CD4-positive, alpha-beta T cell (primary cell): ENCODE results near the gene EPB41L4A. TPM values are rescaled to one million over a fixed set of nuclear protein-coding genes. Genes with fewer than 3 reads are reported as not detected.

ENCODE experiments used
- ATAC-seq: fragments of 200-7000 bp; cut with Tn5 transposase; one replicate; pipeline ENCODE4 v1.10.0; 2022; ENCODE audit warnings: mild to moderate bottlenecking; ENCODE audit not compliant: poor library complexity
- CTCF ChIA-PET: fragments of 350-600 bp; sonication (Branson Sonifier 250); formaldehyde crosslinking; loops from one replicate; lab custom pipeline; 2021; ENCODE audit warnings: antibody characterized with exemption, inconsistent platforms; lab: Charles Lee
- POLR2A ChIA-PET: fragments of 350-600 bp; sonication (Branson Sonifier 250); formaldehyde crosslinking; loops from one replicate; lab custom pipeline; 2021; ENCODE audit warnings: antibody characterized with exemption, inconsistent platforms; lab: Charles Lee
- DNase-seq, 14 experiments: peaks; one replicate each; pipeline ENCODE4 v3.0.0-alpha.2; 2013 to 2020; ENCODE audit warnings: mixed read lengths in 2 of 14
- H3K27ac ChIP-seq, 2 donors: one replicate each; pipeline versions ENCODE4 v1.5.1 to v1.7.0; 2013; ENCODE audit warnings: low read length in 2 of 2, low read depth in 1 of 2, mild to moderate bottlenecking in 1 of 2
- H3K27me3 ChIP-seq, 2 experiments: 1 replicate in 1 of 2; 2 replicates in 1 of 2; pipeline versions ENCODE4 v1.6.1 to v1.7.0; 2013; ENCODE audit warnings: low read length in 2 of 2, control low read depth in 1 of 2, mild to moderate bottlenecking in 1 of 2, moderate library complexity in 1 of 2; ENCODE audit not compliant: insufficient read depth in 2 of 2, control insufficient read depth in 1 of 2
- H3K36me3 ChIP-seq: one replicate; pipeline ENCODE4 v1.6.1; 2013; ENCODE audit warnings: low read length, control low read depth; ENCODE audit not compliant: insufficient read depth
- H3K4me1 ChIP-seq: one replicate; pipeline ENCODE4 v1.6.1; 2013; ENCODE audit warnings: low read length, control low read depth; ENCODE audit not compliant: insufficient read depth
- H3K4me3 ChIP-seq: one replicate; pipeline ENCODE4 v1.5.1; 2013; ENCODE audit warnings: mild to moderate bottlenecking, low read length, moderate library complexity
- H3K9me3 ChIP-seq, 2 experiments: 1 replicate in 1 of 2; 2 replicates in 1 of 2; pipeline versions ENCODE4 v1.6.1 to v1.7.0; 2013; ENCODE audit warnings: low read length in 2 of 2, mild to moderate bottlenecking in 2 of 2, control low read depth in 1 of 2, moderate library complexity in 1 of 2; ENCODE audit not compliant: control insufficient read depth in 1 of 2, insufficient read depth in 1 of 2
- H3K27ac Mint-ChIP-seq: one replicate; pipeline ENCODE4 v1.8.0; 2020; ENCODE audit warnings: mixed read lengths
- H3K27me3 Mint-ChIP-seq: one replicate; pipeline ENCODE4 v1.8.0; 2021; ENCODE audit warnings: mixed read lengths
- H3K36me3 Mint-ChIP-seq: one replicate; pipeline ENCODE4 v1.8.0; 2021; ENCODE audit warnings: low read depth, mixed read lengths
- H3K4me1 Mint-ChIP-seq: one replicate; pipeline ENCODE4 v1.8.0; 2021; ENCODE audit warnings: low read depth, mixed read lengths
- H3K4me3 Mint-ChIP-seq: one replicate; pipeline ENCODE4 v1.8.0; 2020; ENCODE audit warnings: mild to moderate bottlenecking, mixed read lengths
- H3K9me3 Mint-ChIP-seq: one replicate; pipeline ENCODE4 v1.8.0; 2020; ENCODE audit warnings: mixed read lengths
- CTCF ChIP-seq: fragments of 200-600 bp; IDR thresholded peaks from one replicate; pipeline ENCODE4 v1.8.0; 2022; ENCODE audit warnings: antibody characterized with exemption, mild to moderate bottlenecking
- intact Hi-C, 2 experiments: fragments of 100-400 bp; cut with DNase I in 1 of 2; cut with micrococcal nuclease in 1 of 2; formaldehyde crosslinking; loops; one replicate each; pipeline versions ENCODE4 v1.15.1 to v1.9.0; 2023 to 2025; cut with DNase I, micrococcal nuclease
- total RNA-seq, 174 experiments: library from RNA in 2 of 174; stranded (reverse) in 2 of 174; gene quantifications; one replicate each; pipeline ENCODE4 v1.2.3 and lab custom pipeline; 2021 to 2026

Gene EPB41L4A
- total RNA-seq, 2 experiments from 2014 or later = 0.08 TPM; not detected in 1

GRCh38 chr5:112257976-112258375 lies 161.1 kb downstream of the EPB41L4A start:
- Histone ChIP-seq H3K27me3 (peaks cover 7 to 13% of the 10 kb centered on the region in 2 experiments), H3K4me3 (no peak overlapping the region), H3K36me3 (no peaks in the 10 kb centered on the region), H3K4me1 (no peaks in the 10 kb centered on the region), H3K9me3 (no peaks in the 10 kb centered on the region), H3K27ac (no peak overlapping the region)
- Mint-ChIP-seq H3K36me3 (no peaks in the 10 kb centered on the region), H3K9me3 (no peaks in the 10 kb centered on the region), H3K4me3 (no peak overlapping the region), H3K27ac (no peak overlapping the region), H3K27me3 (peaks cover 12% of the 10 kb centered on the region), H3K4me1 (no peaks in the 10 kb centered on the region)
- ATAC-seq (no peak), DNase-seq (no peak)
- no peak for TF ChIP-seq CTCF
- ChIA-PET POLR2A (no interaction called here), CTCF (no interaction called here)
- intact Hi-C loops = no loop called here

GRCh38 chr5:112257005-112257404 lies 162.1 kb downstream of the EPB41L4A start:
- no peaks in the 10 kb centered on the region for H3K36me3 ChIP-seq
- no peaks in the 10 kb centered on the region for H3K4me1 ChIP-seq
- ChIA-PET POLR2A (no interaction called here), CTCF (no interaction called here)
- intact Hi-C loops = no loop called here
- Mint-ChIP-seq H3K9me3 (no peaks in the 10 kb centered on the region), H3K4me3 (no peak overlapping the region), H3K4me1 (no peaks in the 10 kb centered on the region), H3K27ac (no peak overlapping the region), H3K36me3 (no peaks in the 10 kb centered on the region), H3K27me3 (peaks cover 12% of the 10 kb centered on the region)
- H3K4me3 ChIP-seq = no peak overlapping the region
- H3K9me3 ChIP-seq = no peaks in the 10 kb centered on the region
- peaks cover 7 to 11% of the 10 kb centered on the region in 2 experiments for H3K27me3 ChIP-seq
- no peak for TF ChIP-seq CTCF
- no peak overlapping the region for H3K27ac ChIP-seq
- no peak for ATAC-seq
- no peak for DNase-seq

GRCh38 chr5:112254303-112254702 lies 164.8 kb downstream of the EPB41L4A start:
- Mint-ChIP-seq H3K9me3 (no peaks in the 10 kb centered on the region), H3K4me3 (no peak overlapping the region), H3K27me3 (peaks cover 19% of the 10 kb centered on the region), H3K27ac (no peak overlapping the region), H3K4me1 (no peaks in the 10 kb centered on the region), H3K36me3 (no peaks in the 10 kb centered on the region)
- no peak for ATAC-seq
- no peaks in the 10 kb centered on the region for H3K36me3 ChIP-seq
- no peaks in the 10 kb centered on the region for H3K4me1 ChIP-seq
- ChIA-PET CTCF (no interaction called here), POLR2A (no interaction called here)
- peaks cover 7% of the 10 kb centered on the region in 2 experiments for H3K27me3 ChIP-seq
- H3K4me3 ChIP-seq = no peak overlapping the region
- no peaks in the 10 kb centered on the region for H3K9me3 ChIP-seq
- no peak overlapping the region for H3K27ac ChIP-seq
- intact Hi-C loops = no loop called here
- no peak for TF ChIP-seq CTCF
- no peak for DNase-seq
